HG03025 (cell line): ENCODE results near the gene PET100.
"Not testable (repeated sequence)": the region's sequence is repeated elsewhere in the genome, so short reads cannot be mapped to it uniquely, and the experiment has no call there.

Experiments
- ATAC-seq: cut with Tn5 transposase; IDR thresholded peaks from one replicate; pipeline ENCODE4 v1.9.1; 2021; ENCODE audit warnings: mild to moderate bottlenecking, moderate library complexity; ENCODE audit not compliant: unreplicated experiment, low FRiP score

PET100 gene

GRCh38 chr19:7631577-7631976, 2.0 kb downstream of the PET100 start:
- ATAC-seq = no peak

DNA sequence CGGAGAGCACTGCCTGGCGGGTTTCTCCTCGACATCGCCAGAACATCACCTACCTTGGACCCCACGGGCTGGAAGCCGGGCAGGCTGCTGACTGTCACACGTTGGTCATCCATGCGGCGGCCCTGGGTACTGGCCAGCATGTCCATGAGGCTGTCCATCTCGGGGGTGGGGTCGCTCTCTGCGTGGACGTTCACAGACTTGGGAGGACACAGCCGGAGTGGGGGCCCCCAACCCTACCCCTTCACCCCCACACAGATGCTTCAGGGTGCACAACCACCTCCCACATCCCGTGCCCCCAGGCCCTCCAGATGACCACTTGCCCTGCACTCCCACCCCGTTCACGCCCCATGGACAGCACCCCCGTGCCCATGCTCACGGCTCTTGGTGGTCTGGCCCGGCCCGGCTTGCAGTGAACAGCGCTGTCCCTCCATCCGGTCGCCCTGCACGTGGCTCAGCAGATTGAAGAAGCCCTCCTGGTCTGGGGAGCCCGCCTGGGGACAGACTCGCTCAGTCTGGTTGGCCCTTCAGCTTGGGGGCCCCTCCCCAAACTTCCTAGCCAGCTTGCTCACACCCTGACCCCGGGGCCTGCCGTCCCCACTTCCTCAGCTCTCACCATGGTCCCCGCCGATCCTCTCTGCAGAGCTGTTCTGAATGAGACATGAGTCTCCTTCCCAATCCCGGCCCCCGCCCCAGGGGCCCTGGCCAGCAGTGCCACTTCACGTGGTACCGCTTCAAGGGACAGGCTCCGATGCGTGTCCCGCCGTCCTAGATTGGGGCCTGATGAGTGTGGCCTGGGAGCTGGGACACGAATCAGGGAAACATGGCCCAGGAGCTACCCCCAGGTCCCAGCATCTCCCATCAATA, 3.0 kb downstream of the PET100 start:
- no peak for ATAC-seq

DNA sequence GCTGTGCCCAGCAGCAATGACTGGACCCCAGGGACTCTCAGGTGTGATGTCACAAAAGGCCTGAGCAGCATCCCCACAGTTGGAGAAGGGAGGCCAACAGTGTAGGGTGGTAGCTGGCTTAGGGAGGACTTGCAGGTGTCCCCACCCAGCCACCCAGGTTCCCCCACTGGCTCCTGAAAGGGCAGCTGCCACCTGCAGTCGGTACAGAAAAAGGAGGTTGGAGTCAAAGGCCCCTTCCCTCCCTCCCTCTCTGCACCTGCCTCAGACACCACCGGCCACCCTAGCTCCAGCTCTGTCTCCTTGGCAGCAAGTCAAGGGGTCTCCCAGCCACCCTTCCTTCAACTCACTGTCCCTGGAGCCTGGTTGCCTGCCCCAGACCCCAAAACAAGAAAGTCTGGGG, 4.1 kb downstream of the PET100 start, which contains the start of gene PCP2:
Gene PCP2, minus strand, starts transcription at position 22 of the 400 bp plus-strand sequence. CDS start 262 bp downstream, outside the sequence.
- ATAC-seq = no peak

GRCh38 chr19:7635670-7636069, 6.1 kb downstream of the PET100 start:
- ATAC-seq = no peak

DNA sequence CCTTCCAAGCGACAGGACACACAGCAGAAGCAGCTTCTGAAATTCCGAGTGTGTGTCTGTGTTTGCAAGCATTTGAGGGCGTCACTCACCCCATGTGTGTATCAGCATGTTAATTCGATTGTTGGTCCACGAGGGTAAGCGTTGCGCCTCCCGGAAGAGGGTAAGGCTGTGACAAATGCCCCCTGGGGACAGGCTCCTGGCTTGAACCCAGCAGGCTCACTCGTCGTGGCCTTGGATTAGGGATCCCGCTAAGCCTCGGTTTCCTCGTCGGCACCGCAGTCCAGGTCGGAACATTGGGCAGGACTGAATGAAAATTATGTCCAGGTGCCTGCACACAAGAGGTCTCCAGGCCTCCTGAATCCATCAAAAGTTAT, 6.7 kb downstream of the PET100 start:
- no peak for ATAC-seq

GRCh38 chr19:7636691-7637373, 7.2 kb downstream of the PET100 start, which contains the start of gene STXBP2:
TSS of gene STXBP2 (plus strand) at chr19:7637110. CDS start at chr19:7637150, 40 bp downstream.
- ATAC-seq = no peak

DNA sequence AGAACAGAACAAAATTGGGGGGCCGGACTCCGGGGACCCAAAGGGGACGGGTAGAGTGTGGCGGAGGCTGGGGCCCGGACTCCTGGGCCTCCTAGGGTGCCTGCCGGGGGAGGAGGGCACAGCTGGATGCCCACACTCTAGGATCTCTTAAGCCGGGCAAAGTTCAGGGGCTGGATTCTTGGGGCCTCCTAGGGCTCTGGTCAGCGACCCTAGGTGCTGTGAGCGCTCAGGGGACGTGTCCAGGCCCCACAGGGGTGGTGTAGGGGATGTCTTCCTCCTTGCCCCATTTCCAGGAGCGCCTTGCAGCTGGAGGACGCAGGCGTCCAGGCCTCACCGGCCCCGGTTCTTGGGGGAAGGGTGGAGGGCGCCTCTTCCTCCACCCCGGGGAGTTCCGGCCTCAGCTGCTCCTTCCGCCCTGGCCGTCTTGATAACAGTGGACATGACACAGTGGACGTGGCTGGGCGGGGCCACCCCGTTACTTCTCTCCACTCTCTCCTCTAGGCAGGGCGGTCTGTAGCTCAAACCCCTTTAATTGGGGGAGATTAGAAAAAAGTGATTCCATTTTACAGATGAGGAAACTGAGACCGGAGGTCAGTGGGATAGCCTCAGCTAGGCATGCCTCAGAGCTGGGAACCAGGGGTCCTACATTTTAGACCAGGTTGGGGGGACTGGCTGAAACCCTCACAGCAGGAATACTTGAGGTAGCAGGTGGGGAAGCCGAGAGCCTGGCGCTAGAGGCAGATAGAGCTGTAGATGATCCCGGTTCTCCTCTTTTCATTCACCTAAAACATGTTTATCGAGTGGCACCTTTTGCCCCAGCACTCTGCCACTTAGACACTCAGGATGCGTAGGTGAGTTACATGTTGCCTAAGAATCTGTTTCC, 8.0 kb downstream of the PET100 start:
- ATAC-seq = no peak

DNA sequence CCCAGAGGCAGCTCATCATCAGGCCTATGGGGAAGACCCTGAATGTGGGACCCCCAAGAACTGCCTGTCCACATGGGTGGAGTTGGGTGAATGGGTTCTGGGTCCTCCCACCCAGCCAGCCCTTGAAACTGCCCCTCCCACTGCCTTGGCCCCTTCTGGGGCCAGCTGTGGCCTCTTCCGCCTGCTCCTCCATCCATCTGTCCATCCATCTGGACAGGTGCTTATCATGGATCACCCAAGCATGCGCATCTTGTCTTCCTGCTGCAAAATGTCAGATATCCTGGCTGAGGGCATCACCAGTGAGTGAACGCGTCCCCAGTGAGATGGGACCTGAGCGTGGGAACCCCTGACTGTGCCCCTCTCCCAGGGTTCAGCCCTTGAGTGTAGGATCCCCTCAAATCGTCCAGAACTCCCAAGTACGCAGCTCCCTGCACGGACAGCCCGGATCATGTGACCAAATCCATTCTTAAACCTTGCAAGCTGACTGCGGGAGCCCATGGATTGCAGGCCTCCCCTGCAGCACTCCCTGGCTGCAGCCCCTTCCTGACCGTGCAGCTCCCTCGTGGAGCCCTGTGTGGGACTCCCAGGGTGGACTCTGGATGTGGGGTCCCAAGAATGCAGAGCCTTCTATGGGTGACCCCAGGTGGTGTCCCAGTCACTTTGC, 9.3 kb downstream of the PET100 start:
- no peak for ATAC-seq

GRCh38 chr19:7639863-7640348, 10.3 kb downstream of the PET100 start:
- ATAC-seq = no peak

GRCh38 chr19:7640803-7641202, 11.2 kb downstream of the PET100 start:
- ATAC-seq = no peak

DNA sequence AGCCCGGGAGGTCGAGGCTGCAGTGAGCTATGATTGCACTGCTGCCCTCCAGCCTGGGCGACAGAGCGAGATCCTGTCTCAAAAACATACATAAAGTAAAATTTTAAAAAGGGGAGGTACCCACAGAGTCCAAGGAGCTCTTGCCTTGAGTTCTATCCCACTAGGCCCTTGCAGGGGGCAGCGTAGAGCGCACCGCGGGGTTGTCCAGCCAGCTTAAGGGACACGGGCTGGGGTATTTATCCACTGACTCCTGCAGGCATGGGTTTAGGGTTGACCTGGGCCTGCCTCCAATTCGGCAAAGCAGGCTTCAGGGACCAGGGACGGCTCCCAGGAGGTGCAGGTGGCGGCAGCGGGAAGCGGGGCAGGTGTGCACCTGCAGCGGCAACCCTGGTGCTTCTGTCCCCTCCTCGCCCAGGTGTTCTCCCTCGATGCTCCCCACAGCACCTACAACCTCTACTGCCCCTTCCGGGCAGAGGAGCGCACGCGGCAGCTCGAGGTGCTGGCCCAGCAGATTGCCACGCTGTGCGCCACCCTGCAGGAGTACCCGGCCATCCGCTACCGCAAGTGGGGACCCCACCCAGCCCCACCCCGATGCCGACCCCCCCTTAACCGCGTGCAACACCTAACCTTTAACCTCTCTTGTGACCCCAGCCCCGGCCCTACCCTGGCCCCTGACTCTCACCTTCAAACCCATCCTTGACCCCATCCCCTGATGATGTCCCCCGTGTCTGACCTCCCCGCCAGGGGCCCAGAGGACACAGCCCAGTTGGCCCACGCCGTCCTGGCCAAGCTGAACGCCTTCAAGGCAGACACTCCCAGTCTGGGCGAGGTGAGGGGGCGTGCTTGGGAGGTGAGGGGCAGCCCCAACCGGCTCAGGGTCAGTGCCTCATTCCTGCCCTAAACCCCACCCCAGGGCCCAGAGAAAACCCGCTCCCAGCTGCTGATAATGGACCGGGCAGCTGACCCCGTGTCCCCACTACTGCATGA, 12.0 kb downstream of the PET100 start:
- ATAC-seq = no peak

GRCh38 chr19:7642295-7643030, 12.9 kb downstream of the PET100 start:
- no peak for ATAC-seq

- no peak for ATAC-seq
These were observed 13.4 kb downstream of the PET100 start for GRCh38 chr19:7643031-7643415.

DNA sequence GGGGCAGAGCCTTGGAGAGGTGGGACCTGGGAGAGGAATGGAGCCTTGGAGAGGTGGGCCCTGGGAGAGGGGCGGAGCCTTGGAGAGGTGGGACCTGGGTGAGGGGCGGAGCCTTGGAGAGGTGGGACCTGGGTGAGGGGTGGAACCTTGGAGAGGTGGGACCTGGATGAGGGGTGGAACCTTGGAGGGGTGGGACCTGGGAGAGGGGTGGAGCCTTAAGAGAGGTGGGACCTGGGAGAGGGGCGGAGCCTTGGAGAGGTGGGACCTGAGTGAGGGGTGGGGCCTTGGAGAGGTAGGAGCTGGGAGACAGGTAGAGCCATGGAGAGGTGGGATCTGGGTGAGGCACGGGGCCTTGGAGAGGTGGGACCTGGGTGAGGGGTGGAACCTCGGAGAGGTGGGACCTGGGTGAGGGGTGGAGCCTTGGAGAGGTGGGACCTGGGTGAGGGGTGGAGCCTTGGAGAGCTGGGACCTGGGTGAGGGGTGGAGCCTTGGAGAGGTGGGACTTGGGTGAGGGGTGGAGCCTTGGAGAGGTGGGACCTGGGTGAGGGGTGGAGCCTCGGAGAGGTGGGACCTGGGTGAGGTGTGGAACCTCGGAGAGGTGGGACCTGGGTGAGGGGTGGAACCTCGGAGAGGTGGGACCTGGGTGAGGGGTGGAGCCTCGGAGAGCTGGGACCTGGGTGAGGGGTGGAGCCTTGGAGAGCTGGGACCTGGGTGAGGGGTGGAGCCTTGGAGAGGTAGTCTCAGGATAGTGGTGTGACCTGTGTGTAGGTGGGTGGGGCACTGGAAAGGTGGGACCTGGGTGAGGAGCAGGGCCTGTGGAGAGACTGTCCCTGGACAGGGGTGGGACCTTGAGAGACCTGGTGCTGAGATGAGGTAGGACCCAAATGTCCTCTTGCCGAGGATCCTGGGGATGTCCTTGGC, 14.3 kb downstream of the PET100 start:
- not testable (repeated sequence) for ATAC-seq

DNA sequence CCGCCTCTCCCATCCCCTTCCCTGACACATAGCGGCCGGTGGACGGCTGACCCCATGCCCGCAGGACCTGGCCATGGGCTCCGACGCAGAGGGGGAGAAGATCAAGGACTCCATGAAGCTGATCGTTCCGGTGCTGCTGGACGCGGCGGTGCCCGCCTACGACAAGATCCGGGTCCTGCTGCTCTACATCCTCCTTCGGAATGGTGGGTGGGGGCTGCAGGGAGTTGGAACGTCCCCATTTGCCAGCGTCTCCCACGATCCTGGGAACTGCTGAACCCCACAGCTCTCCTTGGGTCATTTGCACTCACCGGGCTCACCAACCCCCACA, 14.9 kb downstream of the PET100 start:
- no peak for ATAC-seq

DNA sequence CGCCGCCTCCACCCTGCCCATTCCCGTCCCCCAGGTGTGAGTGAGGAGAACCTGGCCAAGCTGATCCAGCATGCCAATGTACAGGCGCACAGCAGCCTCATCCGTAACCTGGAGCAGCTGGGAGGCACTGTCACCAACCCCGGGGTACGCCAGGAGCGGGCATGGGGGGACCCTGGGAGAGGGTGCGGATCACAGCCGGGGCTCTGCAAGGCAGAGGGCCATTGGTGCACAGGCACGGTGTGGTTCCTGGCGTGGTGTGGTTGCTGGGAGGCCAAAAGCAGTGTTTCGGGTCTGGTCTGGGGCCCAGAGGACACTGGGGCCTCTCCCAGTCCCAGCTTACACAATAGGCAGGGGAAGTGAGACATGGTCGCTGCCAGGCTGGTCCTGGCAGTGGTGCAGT, 15.6 kb downstream of the PET100 start:
- no peak for ATAC-seq

- ATAC-seq = no peak
These were observed 16.2 kb downstream of the PET100 start for GRCh38 chr19:7645656-7646425.
